Hematopoietic multipotent progenitor cell treated with erythropoietin and hydrocortisone succinate and interleukin-3 and kit ligand, for 4 days (in vitro differentiated cells): ENCODE results near the gene MAN1B1.

Experiments
- DNase-seq: peaks from one replicate; pipeline ENCODE4 v3.0.0-alpha.2; 2015

The MAN1B1 gene

DNA sequence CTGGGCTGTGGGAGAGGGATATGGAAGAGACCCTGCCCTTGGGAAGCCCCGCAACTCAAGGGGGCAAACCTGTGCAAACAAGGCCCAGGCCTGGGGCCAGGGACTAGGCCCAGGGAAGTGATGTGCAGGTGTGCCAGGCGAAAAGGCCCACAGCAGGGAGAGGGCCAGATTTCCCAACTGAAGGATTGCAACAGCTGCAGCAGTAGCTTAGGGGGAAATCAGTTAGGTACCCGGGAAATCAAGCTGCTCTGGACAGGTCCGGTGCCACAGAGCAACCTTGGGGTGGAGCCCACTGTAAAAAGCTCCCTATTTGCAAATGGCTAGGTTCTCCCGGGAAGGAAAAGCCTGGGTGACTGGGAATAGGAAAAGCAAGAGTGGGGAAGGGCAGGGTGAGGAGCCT, 62.6 kb downstream of the MAN1B1 start:
- no peak for DNase-seq

DNA sequence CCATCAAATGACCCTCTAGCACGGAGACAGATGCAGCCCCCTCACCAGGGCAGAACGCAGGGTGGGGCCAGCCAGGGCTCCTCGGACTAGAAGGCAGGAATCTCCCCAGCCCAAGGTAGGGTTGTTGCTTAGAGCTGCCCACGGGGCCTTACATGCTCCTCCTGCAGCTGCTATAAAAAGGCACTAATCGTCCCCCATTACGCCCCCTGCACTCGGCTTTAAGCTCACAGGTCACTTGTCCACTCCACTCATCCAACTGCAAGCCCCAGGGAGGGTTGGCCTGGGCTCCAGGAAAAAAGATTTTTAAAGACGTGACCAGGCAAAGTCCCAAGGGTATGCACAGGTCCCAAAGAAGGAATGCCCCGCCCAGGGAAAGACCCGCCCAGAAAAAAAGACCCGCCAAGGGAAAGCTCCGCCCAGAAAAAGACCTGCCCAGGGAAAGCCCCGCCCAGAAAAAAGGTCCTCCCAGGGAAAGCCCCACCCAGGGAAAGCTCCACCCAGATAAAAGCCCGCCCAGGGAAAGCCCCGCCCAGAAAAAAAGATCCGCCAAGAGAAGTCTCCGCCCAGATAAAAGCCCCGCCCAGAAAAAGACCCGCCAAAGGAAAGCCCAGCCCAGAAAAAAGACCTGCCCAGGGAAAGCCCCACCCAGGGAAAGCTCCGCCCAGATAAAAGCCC, 63.3 kb downstream of the MAN1B1 start:
- no peak for DNase-seq

DNA sequence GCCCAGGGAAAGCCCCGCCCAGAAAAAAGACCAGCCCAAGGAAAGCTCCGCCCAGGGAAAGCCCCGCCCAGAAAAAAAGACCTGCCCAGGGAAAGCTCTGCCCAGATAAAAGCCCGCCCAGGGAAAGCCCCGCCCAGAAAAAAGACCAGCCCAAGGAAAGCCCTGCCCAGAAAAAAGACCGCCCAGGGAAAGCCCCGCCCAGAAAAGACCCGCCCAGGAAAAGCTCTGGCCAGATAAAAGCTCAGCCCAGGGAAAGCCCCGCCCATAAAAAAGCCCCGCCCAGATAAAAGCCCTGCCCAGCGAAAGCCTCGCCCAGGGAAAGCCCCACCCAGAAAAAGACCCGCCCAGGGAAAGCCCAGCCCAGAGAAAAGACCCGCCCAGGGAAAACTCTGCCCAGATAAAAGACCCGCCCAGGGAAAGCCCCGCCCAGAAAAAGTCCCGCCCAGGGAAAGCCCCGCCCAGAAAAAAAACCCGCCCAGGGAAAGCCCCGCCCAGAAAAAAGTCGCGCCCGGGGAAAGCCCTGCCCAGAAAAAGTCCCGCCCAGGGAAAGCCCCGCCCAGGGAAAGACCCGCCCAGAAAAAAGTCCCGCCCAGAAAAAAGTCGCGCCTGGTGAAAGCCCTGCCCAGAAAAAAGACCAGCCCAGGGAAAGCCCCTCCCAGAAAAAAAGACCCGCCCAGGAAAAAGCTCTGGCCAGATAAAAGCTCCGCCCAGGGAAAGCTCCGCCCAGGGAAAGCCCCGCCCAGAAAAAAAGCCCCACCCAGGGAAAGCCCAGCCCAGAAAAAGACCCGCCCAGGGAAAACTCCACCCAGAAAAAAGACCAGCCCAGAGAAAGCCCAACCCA, 64.1 kb downstream of the MAN1B1 start:
- peak; percentile 91 for DNase-seq

DNA sequence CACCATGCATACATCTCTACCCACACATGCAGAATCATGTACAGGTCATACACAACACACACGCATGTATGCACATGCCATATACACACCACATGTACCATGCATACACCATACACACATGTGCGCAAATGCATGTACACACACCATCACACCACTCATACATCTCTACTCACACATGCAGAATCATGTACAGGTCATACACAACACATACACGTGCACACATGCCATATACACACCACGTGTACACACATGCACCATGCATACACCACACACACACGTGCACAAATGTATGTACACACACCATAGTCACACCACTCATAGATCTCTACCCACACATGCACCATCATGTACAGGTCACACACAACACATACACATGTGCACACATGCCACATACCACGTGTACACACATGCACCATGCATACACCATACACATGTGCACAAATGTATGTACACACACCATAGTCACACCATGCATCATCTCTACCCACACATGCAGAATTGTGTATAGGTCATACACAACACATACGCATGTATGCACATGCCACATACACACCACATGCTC, 66.1 kb downstream of the MAN1B1 start:
- no peak for DNase-seq

DNA sequence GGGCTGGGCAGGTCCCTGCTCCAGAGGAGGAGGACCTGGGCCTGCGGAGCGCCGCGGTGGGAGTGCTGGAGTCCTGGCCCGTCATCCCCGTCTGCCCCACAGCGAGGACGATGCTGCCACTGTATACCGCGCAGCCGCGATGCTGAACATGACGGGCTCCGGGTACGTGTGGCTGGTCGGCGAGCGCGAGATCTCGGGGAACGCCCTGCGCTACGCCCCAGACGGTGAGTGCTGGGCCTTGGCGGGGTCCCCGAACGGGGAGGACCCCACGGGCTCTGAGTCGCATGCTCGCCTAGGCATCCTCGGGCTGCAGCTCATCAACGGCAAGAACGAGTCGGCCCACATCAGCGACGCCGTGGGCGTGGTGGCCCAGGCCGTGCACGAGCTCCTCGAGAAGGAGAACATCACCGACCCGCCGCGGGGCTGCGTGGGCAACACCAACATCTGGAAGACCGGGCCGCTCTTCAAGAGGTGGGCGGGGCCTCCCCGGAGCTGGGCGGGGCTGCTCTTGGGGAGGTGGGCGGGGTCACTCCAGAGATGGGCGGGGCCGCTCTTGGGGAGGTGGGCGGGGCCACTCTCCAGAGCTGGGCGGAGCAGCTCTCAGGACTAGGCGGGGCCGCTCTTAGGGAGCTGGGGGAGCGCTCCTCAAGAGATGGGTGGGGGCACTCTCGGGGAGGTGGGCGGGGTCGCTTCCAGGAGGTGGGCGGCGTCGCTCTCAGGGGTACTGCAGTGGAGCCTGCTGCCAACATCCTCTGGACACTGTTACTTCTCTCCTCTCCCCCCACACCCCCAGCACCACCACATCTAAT, 70.0 kb downstream of the MAN1B1 start:
- peak; percentile 79 for DNase-seq

DNA sequence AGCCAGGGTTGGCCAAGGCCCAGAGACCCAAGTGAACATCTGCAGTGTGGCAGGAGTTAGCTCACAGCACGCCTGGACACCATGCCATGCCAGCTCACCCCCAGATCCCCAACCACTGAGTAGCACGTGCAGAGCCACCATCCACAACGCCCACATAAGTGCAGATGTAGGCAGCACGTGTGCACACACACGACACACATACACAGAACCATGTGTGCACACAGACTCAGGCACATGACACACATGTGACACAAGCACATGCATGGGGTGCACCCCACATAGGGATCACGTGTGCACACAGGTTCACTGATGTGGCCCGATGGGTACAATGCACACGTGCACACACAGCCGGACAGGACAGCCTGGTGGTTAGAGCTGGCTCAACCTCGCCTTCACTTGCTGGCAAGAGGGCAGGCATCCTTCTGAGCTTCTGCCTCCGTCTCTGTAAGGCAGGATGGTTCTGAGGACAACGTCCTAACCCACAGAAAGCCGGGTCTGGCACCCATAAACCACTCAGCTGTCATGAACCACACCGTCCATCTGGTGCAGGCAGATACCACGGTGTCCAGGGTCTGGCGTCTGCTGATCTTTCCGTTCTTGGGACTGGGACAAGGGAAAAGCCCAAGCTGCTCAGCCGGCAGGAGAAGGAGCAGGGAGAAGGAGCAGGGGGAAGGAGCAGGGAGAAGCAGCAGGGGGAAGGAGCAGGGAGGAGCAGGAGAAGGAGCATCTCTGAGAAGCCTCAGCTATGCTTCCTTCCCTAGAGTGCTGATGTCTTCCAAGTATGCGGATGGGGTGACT, 71.0 kb downstream of the MAN1B1 start:
- DNase-seq, result no peak

DNA sequence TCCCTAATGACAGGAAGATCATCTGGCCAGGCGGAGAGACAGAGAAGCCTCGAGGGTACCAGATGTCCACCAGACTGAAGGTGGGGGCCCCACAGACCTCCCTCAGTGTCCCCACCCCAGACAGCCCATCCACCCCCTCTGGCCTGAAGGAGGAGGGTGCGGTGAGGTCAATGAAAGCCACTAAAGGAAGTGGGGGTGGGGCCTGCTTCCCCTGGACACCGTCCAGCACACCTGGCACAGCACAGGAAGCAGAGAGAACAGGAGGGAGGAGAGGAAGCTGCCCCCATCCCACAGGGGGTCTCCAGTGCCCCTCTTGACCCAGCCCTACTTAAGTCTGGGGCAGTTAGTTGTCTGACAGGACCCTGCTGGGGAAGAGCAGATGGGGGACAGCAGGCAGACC, 71.8 kb downstream of the MAN1B1 start:
- no peak for DNase-seq
